Midbrain (tissue), 1 donor: ENCODE measurements around the gene SNTB2.
A peak's percentile ranks its signal among the peaks of the same experiment; 100 is the strongest.

Experiments used
- DNase-seq: peaks from one replicate; lab custom pipeline; 2025; lab: John Stamatoyannopoulos, UW

Gene SNTB2

GRCh38 chr16:69340095-69340644 lies 153.2 kb downstream of the SNTB2 start:
- DNase-seq: no peak

GRCh38 chr16:69344171-69344570 lies 157.2 kb downstream of the SNTB2 start:
- DNase-seq: peak; percentile 29

GRCh38 chr16:69345923-69346322 lies 159.0 kb downstream of the SNTB2 start:
- no peak for DNase-seq

GRCh38 chr16:69346683-69347082 lies 159.7 kb downstream of the SNTB2 start:
- no peak for DNase-seq

DNA sequence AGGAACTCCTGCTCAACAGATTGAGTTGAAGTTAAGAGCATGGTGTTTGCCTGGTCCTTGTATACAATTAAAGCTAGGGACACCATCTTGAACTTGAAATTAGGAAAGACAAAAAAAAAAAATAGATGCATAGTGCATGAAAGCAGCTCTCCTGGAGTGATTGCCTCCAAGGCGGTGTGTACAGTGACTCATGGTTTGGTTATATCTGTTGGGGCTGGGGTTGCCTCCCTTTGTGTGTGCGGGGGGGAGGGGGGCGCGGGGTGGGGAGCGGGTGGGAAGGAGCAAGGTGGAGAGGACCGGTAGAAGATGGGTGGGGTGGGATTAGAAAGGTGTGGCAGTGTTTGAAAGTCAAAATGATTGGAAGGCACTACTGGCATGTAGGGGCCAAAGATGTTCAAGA lies 161.3 kb downstream of the SNTB2 start:
- no peak for DNase-seq

DNA sequence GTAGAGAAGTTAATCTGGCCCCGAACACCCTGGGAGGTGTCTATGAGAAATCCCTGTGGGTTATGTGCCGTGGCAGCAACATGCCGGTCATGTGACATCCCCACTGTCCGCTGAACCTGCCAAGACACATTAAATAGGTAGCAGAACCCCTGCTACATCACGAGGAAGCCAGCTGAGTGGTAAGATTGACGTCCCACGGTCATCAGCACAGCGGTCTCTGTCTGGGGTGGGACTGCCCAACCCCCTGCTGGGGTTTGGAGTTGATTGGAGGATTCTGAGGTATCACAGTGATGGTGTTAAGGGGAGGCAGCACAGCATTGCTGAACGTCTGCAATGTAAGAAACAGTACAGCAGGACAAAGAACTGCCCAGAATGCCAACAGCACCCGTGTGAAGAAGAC lies 162.6 kb downstream of the SNTB2 start:
- DNase-seq: no peak

DNA sequence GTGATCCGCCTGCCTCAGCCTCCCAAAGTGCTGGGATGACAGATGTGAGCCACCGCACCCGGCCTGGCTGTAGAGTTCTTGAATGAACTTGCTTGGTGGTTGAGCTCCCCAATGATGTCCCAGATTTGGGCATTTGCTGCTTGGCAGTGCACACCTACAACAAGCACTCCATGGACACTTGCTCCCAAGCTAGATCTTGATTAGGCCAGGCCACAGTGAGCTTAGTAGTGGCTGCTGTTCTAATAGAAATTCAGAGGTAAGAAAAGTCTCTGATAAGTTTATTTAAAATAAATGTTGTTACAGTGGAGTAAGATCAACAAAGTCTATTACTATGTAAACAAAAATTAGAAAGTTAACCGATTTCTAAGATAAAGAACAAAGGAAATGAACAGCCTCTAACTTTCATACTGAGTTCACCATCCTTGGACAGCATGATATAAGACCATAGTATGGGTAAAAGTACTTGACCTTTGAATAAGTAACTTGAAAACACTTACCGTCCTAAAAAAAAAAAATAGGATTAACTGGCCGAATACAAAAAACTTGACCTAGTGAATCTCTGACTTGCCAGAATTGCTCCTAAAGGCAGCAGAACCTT lies 163.7 kb downstream of the SNTB2 start:
- DNase-seq: no peak

DNA sequence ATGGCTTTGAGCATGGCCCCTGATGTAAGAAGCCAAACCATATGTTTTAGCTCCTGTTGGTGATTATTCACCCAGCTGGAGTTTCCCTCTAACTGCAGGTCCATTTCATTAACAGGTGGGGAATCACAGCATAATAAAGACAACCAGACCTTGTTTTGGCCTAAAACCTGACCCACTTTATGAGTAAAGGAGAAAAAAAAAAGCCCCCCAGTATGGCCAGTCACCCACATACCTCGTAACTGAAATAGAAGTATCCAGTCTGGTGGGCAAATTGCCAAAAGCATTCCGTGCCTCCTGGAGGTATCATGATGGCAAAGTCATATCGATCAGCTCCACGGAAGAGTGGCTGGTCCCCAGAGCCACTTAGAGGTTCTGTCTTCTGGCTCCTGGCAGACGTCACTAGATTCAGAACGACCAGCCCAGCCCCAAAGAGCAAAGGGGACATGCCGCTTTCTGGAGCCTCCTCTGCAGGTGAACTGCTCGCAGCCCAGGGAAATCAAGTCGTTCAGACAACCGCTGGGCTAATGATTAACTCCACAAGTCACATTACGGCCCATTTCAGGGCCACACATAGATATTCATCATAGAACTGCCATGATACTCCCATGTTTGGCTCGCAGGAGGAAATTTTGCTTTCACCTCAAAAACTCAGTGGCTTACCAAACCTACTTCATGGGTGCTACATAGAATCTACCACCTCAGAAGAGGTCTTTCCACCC lies 164.5 kb downstream of the SNTB2 start, which contains the start of gene TMED6:
TMED6 (minus strand) TSS at position 478 of the 719 bp plus-strand sequence; CDS start at position 445, 33 bp downstream.
- DNase-seq: no peak
